HCT116 (cell line): ENCODE measurements around the gene PEF1. TPM values are rescaled to one million over a fixed set of nuclear protein-coding genes. Genes with fewer than 3 reads are reported as not detected.

Experiments
- ATAC-seq: fragments of 200-7000 bp; cut with Tn5 transposase; 2 replicates; pipeline ENCODE4 v1.9.1; 2020; ENCODE audit warnings: mild to moderate bottlenecking, moderate library complexity
- BruUV-seq: library from RNA; stranded (reverse); fragments of 400-500 nt; replicated peaks from 2 replicates; lab custom pipeline; 2021; lab: Mats Ljungman, UMichigan
- CTCF ChIA-PET: fragments of 300-600 bp; sonication (Branson Sonifier 250); formaldehyde crosslinking; loops from one replicate; lab custom pipeline; 2021; ENCODE audit warnings: antibody characterized with exemption; lab: Charles Lee
- POLR2A ChIA-PET: fragments of 300-600, 350-600 bp; sonication (Branson Sonifier 250); formaldehyde crosslinking; loops from one replicate; lab custom pipeline; 2021; ENCODE audit warnings: antibody characterized with exemption; lab: Charles Lee
- RAD21 ChIA-PET, 2 experiments: fragments of 300-600 bp; sonication (Branson Sonifier 250); formaldehyde crosslinking; loops; one replicate each; lab custom pipeline; 2023; ENCODE audit warnings: low total read pairs in 2 of 2; ENCODE audit not compliant: uncharacterized antibody in 2 of 2, unreplicated experiment in 2 of 2, low non-redundant PET in 1 of 2; lab: Charles Lee
- DNase-seq: peaks from one replicate; pipeline ENCODE4 v3.0.0-alpha.2; 2010; ENCODE audit warnings: low read depth, low spot score
- H2AFZ ChIP-seq: fragments of 200-600 bp; shearing (Covaris generic), sonication (generic); 2 replicates; pipeline ENCODE4 v1.6.1; 2017; ENCODE audit warnings: low read depth, mixed run types, mixed read lengths, antibody characterized with exemption, low read length; ENCODE audit not compliant: poor library complexity, severe bottlenecking
- H3K27ac ChIP-seq: 2 replicates; pipeline ENCODE4 v1.5.1; 2012; ENCODE audit warnings: low read depth, low read length
- H3K27me3 ChIP-seq: fragments of 200-600 bp; sonication (generic); 2 replicates; pipeline ENCODE4 v1.6.1; 2016; ENCODE audit warnings: mixed run types, low read length, mixed read lengths; ENCODE audit not compliant: insufficient read depth
- H3K36me3 ChIP-seq, 2 experiments: fragments of 200-500 bp in 1 of 2; fragments of 200-600 bp in 1 of 2; sonication (Bioruptor generic) in 1 of 2; sonication (generic) in 1 of 2; 2 replicates each; pipeline versions ENCODE4 v1.5.1 to v1.6.1; 2014 to 2016; ENCODE audit warnings: low read length in 2 of 2, inconsistent platforms in 1 of 2, mixed read lengths in 1 of 2, mixed run types in 1 of 2; ENCODE audit not compliant: insufficient read depth in 2 of 2, control insufficient read depth in 1 of 2
- H3K4me1 ChIP-seq, 2 experiments: fragments of 200-600 bp in 1 of 2; sonication (generic) in 1 of 2; 2 replicates each; pipeline versions ENCODE4 v1.5.1 to v1.6.1; 2012 to 2017; ENCODE audit warnings: low read length in 2 of 2, inconsistent platforms in 1 of 2, mild to moderate bottlenecking in 1 of 2, mixed read lengths in 1 of 2, mixed run types in 1 of 2, moderate library complexity in 1 of 2; ENCODE audit not compliant: insufficient read depth in 2 of 2, control insufficient read depth in 1 of 2
- H3K4me2 ChIP-seq: fragments of 200-600 bp; sonication (generic); 2 replicates; pipeline ENCODE4 v1.6.1; 2017; ENCODE audit warnings: mixed run types, low read length, mixed read lengths
- H3K4me3 ChIP-seq, 2 experiments: fragments of 200-600 bp in 1 of 2; sonication (generic) in 1 of 2; replicated peaks in 1 of 2; 2 replicates each; pipeline ENCODE4 v1.5.1; 2011 to 2016; ENCODE audit warnings: low read length in 2 of 2, control low read depth in 1 of 2, low read depth in 1 of 2, mild to moderate bottlenecking in 1 of 2, mixed read lengths in 1 of 2, mixed run types in 1 of 2
- H3K79me2 ChIP-seq: fragments of 200-600 bp; sonication (generic); 2 replicates; pipeline ENCODE4 v1.6.1; 2017; ENCODE audit warnings: mild to moderate bottlenecking, mixed run types, low read length, moderate library complexity, mixed read lengths; ENCODE audit not compliant: insufficient read depth
- H3K9ac ChIP-seq: fragments of 200-600 bp; sonication (generic); 2 replicates; pipeline ENCODE4 v1.6.1; 2016; ENCODE audit warnings: low read length, mixed read lengths
- H3K9me2 ChIP-seq: fragments of 200-600 bp; sonication (generic), shearing (Covaris generic); 2 replicates; pipeline ENCODE4 v1.6.1; 2017; ENCODE audit warnings: mixed run types, mild to moderate bottlenecking, moderate library complexity; ENCODE audit not compliant: insufficient read depth
- H3K9me3 ChIP-seq, 2 experiments: fragments of 200-500 bp in 1 of 2; fragments of 200-600 bp in 1 of 2; sonication (Bioruptor generic) in 1 of 2; sonication (generic) in 1 of 2; 2 replicates each; pipeline ENCODE4 v1.6.1; 2014 to 2017; ENCODE audit warnings: low read length in 2 of 2, mixed read lengths in 2 of 2, inconsistent platforms in 1 of 2, low read depth in 1 of 2, mild to moderate bottlenecking in 1 of 2, mixed run types in 1 of 2, moderate library complexity in 1 of 2; ENCODE audit not compliant: control insufficient read depth in 1 of 2, insufficient read depth in 1 of 2
- H4K20me1 ChIP-seq: fragments of 200-600 bp; sonication (generic), shearing (Covaris generic); 2 replicates; pipeline ENCODE4 v1.6.1; 2017; ENCODE audit warnings: mixed run types, mild to moderate bottlenecking, moderate library complexity; ENCODE audit not compliant: insufficient read depth
- EZH2phosphoT487 ChIP-seq: fragments of 200-600 bp; IDR thresholded peaks from 2 replicates; pipeline ENCODE4 v1.6.1; 2018; ENCODE audit warnings: antibody characterized with exemption, borderline replicate concordance
- FOSL1 ChIP-seq: IDR thresholded peaks from 2 replicates; pipeline ENCODE4 v1.6.1; 2012; ENCODE audit warnings: low read depth
- POLR2A ChIP-seq: IDR thresholded peaks from 2 replicates; pipeline ENCODE4 v1.7.0; 2011; ENCODE audit warnings: borderline replicate concordance; ENCODE audit not compliant: insufficient read depth, insufficient read length; ENCODE audit errors: extremely low read depth
- intact Hi-C: fragments of 100-400 bp; cut with micrococcal nuclease; formaldehyde crosslinking; loops from 2 replicates; pipeline ENCODE4 v1.10.0; 2022
- total RNA-seq: library from RNA; stranded (reverse); gene quantifications from one replicate; pipeline ENCODE4 v1.2.1, GENCODE V29; 2021; ENCODE audit not compliant: unreplicated experiment
- TF ChIP-seq, protein P1 (sequence below): IDR thresholded peaks from 2 replicates; pipeline ENCODE4 v1.6.1; 2012
- TF ChIP-seq, protein P2 (sequence below): IDR thresholded peaks from 2 replicates; pipeline ENCODE4 v1.6.1; 2012; ENCODE audit warnings: low read depth

The PEF1 gene
- total RNA-seq, 1 experiment from 2014 or later = 37.6 TPM

DNA sequence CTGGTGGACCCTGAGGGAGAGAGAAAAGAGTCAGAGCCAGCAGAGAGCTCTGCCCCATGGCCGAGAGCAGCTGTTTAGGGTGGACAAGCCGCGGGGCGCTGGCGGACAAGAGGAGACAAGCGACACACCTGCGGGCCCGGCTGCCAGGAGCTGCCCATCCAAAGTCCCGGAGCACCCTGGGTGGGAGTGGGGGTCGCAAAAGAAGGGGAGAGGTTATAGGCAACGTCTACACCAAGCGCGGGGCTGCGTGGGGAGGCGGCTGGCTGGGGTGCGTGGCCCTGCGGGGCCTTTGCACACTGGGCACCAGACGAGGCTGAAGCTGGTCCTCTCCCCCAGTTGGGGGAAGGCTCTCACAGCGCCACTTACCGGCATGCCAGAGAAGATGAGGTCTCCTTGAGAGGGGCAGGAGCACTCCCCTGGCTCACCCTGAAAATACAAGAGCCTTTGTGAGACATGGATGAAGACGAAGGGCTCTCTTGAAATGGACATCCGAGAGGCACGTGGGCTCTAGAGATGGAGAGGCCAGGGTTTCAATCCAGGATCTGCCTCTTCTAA is 35.1 kb upstream of the PEF1 start:
- ChIA-PET POLR2A (interaction anchor here (1.3 kb wide), 1 partner anchor 9 kb away, joined by 4 read pairs; no protein-coding TSS in a partner anchor), CTCF (interaction anchor here (1.8 kb wide), 1 partner anchor 15 kb away, joined by 7 read pairs; no protein-coding TSS in a partner anchor)
- BruUV-seq = no TSS peak

DNA sequence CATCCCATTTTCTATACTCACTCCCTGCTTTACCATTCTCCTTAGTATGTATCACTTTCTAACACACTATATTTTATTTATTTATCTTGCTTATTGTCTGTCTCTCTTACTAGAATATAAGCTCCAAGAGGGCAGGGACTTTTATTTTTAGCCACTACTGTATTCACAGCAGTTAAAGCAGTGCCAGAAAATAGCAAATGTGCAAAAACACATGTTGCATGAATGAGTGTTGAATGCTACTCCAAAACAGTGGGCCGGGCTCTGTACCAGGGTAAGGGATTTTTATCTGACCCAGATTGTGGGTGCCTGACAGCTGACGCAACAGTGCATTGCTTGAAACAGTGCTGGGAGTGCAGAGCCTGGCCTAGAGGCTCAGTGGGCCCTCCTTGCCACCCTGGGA is 34.4 kb upstream of the PEF1 start:
- no peak for ATAC-seq
- BruUV-seq = no TSS peak
- POLR2A ChIA-PET = interaction anchor here (1.3 kb wide), 1 partner anchor 9 kb away, joined by 4 read pairs; no protein-coding TSS in a partner anchor

More for the DNA sequence above, 35.1 kb upstream of the PEF1 start:
- Histone ChIP-seq H3K9me3 (no peaks in the 10 kb centered on the region), H3K79me2 (no peaks in the 10 kb centered on the region), H4K20me1 (no peaks in the 10 kb centered on the region), H3K9ac (no peak overlapping the region), H3K4me2 (no peak overlapping the region), H3K4me1 (peaks cover 0 to 3% of the 10 kb centered on the region in 2 experiments; a peak in 1 of 4 replicates), H3K27ac (no peak overlapping the region), H3K27me3 (no peaks in the 10 kb centered on the region), H3K36me3 (no peaks in the 10 kb centered on the region), H3K4me3 (no peak overlapping the region), H3K9me2 (no peaks in the 10 kb centered on the region), H2AFZ (no peak overlapping the region)
- TF ChIP-seq POLR2A (no peak), FOSL1 (no peak)
- ATAC-seq = no peak
- intact Hi-C loops = no loop called here
- RAD21 ChIA-PET = no interaction called here
- DNase-seq = no peak

More for the DNA sequence above, 34.4 kb upstream of the PEF1 start:
- no peak overlapping the region for H3K4me3 ChIP-seq
- H3K27ac ChIP-seq = no peak overlapping the region
- H3K36me3 ChIP-seq = no peaks in the 10 kb centered on the region
- H3K9ac ChIP-seq = no peak overlapping the region
- RAD21 ChIA-PET = no interaction called here
- no peak overlapping the region for H2AFZ ChIP-seq
- no peaks in the 10 kb centered on the region for H3K27me3 ChIP-seq
- DNase-seq = no peak
- no peaks in the 10 kb centered on the region for H4K20me1 ChIP-seq
- H3K9me3 ChIP-seq = no peaks in the 10 kb centered on the region
- H3K4me1 ChIP-seq = peaks cover 0 to 3% of the 10 kb centered on the region in 2 experiments; a peak in 1 of 4 replicates
- no peaks in the 10 kb centered on the region for H3K79me2 ChIP-seq
- TF ChIP-seq EZH2phosphoT487 = no peak
- TF ChIP-seq, protein P1, sequence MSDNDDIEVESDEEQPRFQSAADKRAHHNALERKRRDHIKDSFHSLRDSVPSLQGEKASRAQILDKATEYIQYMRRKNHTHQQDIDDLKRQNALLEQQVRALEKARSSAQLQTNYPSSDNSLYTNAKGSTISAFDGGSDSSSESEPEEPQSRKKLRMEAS = no peak
- TF ChIP-seq, protein P2, sequence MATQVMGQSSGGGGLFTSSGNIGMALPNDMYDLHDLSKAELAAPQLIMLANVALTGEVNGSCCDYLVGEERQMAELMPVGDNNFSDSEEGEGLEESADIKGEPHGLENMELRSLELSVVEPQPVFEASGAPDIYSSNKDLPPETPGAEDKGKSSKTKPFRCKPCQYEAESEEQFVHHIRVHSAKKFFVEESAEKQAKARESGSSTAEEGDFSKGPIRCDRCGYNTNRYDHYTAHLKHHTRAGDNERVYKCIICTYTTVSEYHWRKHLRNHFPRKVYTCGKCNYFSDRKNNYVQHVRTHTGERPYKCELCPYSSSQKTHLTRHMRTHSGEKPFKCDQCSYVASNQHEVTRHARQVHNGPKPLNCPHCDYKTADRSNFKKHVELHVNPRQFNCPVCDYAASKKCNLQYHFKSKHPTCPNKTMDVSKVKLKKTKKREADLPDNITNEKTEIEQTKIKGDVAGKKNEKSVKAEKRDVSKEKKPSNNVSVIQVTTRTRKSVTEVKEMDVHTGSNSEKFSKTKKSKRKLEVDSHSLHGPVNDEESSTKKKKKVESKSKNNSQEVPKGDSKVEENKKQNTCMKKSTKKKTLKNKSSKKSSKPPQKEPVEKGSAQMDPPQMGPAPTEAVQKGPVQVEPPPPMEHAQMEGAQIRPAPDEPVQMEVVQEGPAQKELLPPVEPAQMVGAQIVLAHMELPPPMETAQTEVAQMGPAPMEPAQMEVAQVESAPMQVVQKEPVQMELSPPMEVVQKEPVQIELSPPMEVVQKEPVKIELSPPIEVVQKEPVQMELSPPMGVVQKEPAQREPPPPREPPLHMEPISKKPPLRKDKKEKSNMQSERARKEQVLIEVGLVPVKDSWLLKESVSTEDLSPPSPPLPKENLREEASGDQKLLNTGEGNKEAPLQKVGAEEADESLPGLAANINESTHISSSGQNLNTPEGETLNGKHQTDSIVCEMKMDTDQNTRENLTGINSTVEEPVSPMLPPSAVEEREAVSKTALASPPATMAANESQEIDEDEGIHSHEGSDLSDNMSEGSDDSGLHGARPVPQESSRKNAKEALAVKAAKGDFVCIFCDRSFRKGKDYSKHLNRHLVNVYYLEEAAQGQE = no peak
- TF ChIP-seq, all 23 proteins: peak for 0
- intact Hi-C loops = no loop called here
- CTCF ChIA-PET = interaction anchor here (1.5 to 1.8 kb wide), 2 partner anchors 15 to 110 kb away, joined by 7 to 8 read pairs; no protein-coding TSS in a partner anchor
- Histone ChIP-seq H3K4me2 (no peak overlapping the region), H3K9me2 (no peaks in the 10 kb centered on the region)
